Large intestine (tissue), 3 donors: Measurements from ENCODE around the gene PCSK4. TPM values are rescaled to one million over a fixed set of nuclear protein-coding genes. Genes with fewer than 3 reads are reported as not detected.

Source experiments
- DNase-seq, 2 donors: peaks; one replicate each; pipeline versions ENCODE4 v3.0.0 to v3.0.0-alpha.2; 2013
- H3K27ac ChIP-seq: one replicate; pipeline ENCODE4 v1.5.1; 2013; ENCODE audit warnings: low read length
- H3K27me3 ChIP-seq: 2 replicates; pipeline ENCODE4 v1.6.1; 2013; ENCODE audit warnings: low read length; ENCODE audit not compliant: control insufficient read depth, insufficient read depth
- H3K36me3 ChIP-seq: 2 replicates; pipeline ENCODE4 v1.6.1; 2013; ENCODE audit warnings: low read length; ENCODE audit not compliant: control insufficient read depth, insufficient read depth
- H3K4me1 ChIP-seq: one replicate; pipeline ENCODE4 v1.6.1; 2013; ENCODE audit warnings: low read length; ENCODE audit not compliant: control insufficient read depth, insufficient read depth
- H3K4me3 ChIP-seq: one replicate; pipeline ENCODE4 v1.5.1; 2013; ENCODE audit warnings: low read length
- H3K9me3 ChIP-seq: one replicate; pipeline ENCODE4 v1.6.1; 2013; ENCODE audit warnings: mild to moderate bottlenecking, low read depth, low read length, moderate library complexity; ENCODE audit not compliant: control insufficient read depth
- WGBS: methylation state at CpG from one replicate; pipeline ENCODE4 v1.1.5; 2013; ENCODE audit warnings: low lambda C conversion rate; ENCODE audit not compliant: insufficient coverage; 5-methylcytosine and 5-hydroxymethylcytosine counted together
- polyA plus RNA-seq: library from polyadenylated mRNA; unstranded; fragments of 120-200 nt; gene quantifications from one replicate; pipeline ENCODE4 v1.2.1, GENCODE V29; 2013

The PCSK4 gene
- polyA plus RNA-seq, 1 donor: 4.7 TPM

- no peak overlapping the region for H3K4me3 ChIP-seq
- peaks cover 23% of the 10 kb centered on the region for H3K4me1 ChIP-seq
- peaks cover 41% of the 10 kb centered on the region for H3K27me3 ChIP-seq
- no peak for DNase-seq
- no peak overlapping the region for H3K27ac ChIP-seq
- no CpG with 5 or more reads among the region's 31 CpGs for WGBS
- H3K9me3 ChIP-seq: peaks cover 9% of the 10 kb centered on the region
- peaks cover 23% of the 10 kb centered on the region for H3K36me3 ChIP-seq
Observed at GRCh38 chr19:1474011-1474764, 16.0 kb downstream of the PCSK4 start.

GRCh38 chr19:1473085-1473851 lies 16.9 kb downstream of the PCSK4 start:
- DNase-seq: no peak
- Histone ChIP-seq H3K9me3 (peaks cover 14% of the 10 kb centered on the region), H3K27ac (no peak overlapping the region), H3K27me3 (peaks cover 47% of the 10 kb centered on the region), H3K4me3 (no peak overlapping the region), H3K36me3 (peaks cover 23% of the 10 kb centered on the region), H3K4me1 (peaks cover 26% of the 10 kb centered on the region)
- no CpG with 5 or more reads among the region's 20 CpGs for WGBS

GRCh38 chr19:1472231-1473084 lies 17.7 kb downstream of the PCSK4 start:
- peaks cover 55% of the 10 kb centered on the region for H3K27me3 ChIP-seq
- H3K4me3 ChIP-seq: no peak overlapping the region
- no CpG with 5 or more reads among the region's 44 CpGs for WGBS
- peaks cover 22% of the 10 kb centered on the region for H3K36me3 ChIP-seq
- no peak for DNase-seq
- H3K4me1 ChIP-seq: peaks cover 27% of the 10 kb centered on the region
- peaks cover 16% of the 10 kb centered on the region for H3K9me3 ChIP-seq
- H3K27ac ChIP-seq: no peak overlapping the region

GRCh38 chr19:1471515-1472160 lies 18.5 kb downstream of the PCSK4 start:
- Histone ChIP-seq H3K4me3 (no peak overlapping the region), H3K4me1 (peaks cover 27% of the 10 kb centered on the region), H3K9me3 (peaks cover 19% of the 10 kb centered on the region), H3K27ac (no peak overlapping the region), H3K27me3 (peaks cover 62% of the 10 kb centered on the region), H3K36me3 (peaks cover 18% of the 10 kb centered on the region)
- DNase-seq: no peak
- no CpG with 5 or more reads among the region's 24 CpGs for whole genome bisulfite sequencing

GRCh38 chr19:1471010-1471514 lies 19.1 kb downstream of the PCSK4 start:
- H3K27ac ChIP-seq: no peak overlapping the region
- WGBS: no CpG with 5 or more reads among the region's 28 CpGs
- H3K9me3 ChIP-seq: peaks cover 24% of the 10 kb centered on the region
- H3K27me3 ChIP-seq: peaks cover 68% of the 10 kb centered on the region
- peaks cover 27% of the 10 kb centered on the region for H3K4me1 ChIP-seq
- H3K36me3 ChIP-seq: peaks cover 15% of the 10 kb centered on the region
- DNase-seq: no peak
- no peak overlapping the region for H3K4me3 ChIP-seq

GRCh38 chr19:1470305-1471009 lies 19.7 kb downstream of the PCSK4 start:
- Histone ChIP-seq H3K27me3 (peaks cover 74% of the 10 kb centered on the region), H3K4me1 (peaks cover 27% of the 10 kb centered on the region), H3K27ac (no peak overlapping the region), H3K4me3 (no peak overlapping the region), H3K36me3 (peaks cover 10% of the 10 kb centered on the region), H3K9me3 (peaks cover 26% of the 10 kb centered on the region)
- peak in 1 of 2 donors; percentile 48 for DNase-seq
- WGBS: no CpG with 5 or more reads among the region's 67 CpGs

GRCh38 chr19:1470055-1470304 lies 20.2 kb downstream of the PCSK4 start:
- DNase-seq: no peak
- Histone ChIP-seq H3K36me3 (peaks cover 7% of the 10 kb centered on the region), H3K27ac (no peak overlapping the region), H3K4me3 (no peak overlapping the region), H3K9me3 (peaks cover 28% of the 10 kb centered on the region), H3K27me3 (peaks cover 78% of the 10 kb centered on the region), H3K4me1 (peaks cover 27% of the 10 kb centered on the region)
- WGBS: no CpG with 5 or more reads among the region's 22 CpGs

GRCh38 chr19:1469255-1470054 lies 20.7 kb downstream of the PCSK4 start:
- peak in 1 of 2 donors; percentile 41 for DNase-seq
- no peak overlapping the region for H3K27ac ChIP-seq
- H3K4me1 ChIP-seq: peaks cover 27% of the 10 kb centered on the region
- peaks cover 83% of the 10 kb centered on the region for H3K27me3 ChIP-seq
- H3K4me3 ChIP-seq: no peak overlapping the region
- peaks cover 28% of the 10 kb centered on the region for H3K9me3 ChIP-seq
- WGBS: no CpG with 5 or more reads among the region's 117 CpGs
- peaks cover 2% of the 10 kb centered on the region for H3K36me3 ChIP-seq

- no peak overlapping the region for H3K4me3 ChIP-seq
- no peaks in the 10 kb centered on the region for H3K36me3 ChIP-seq
- no CpG with 5 or more reads among the region's 47 CpGs for WGBS
- peak in 1 of 2 donors; percentile 30 for DNase-seq
- H3K27me3 ChIP-seq: peaks cover 85% of the 10 kb centered on the region
- H3K27ac ChIP-seq: no peak overlapping the region
- H3K4me1 ChIP-seq: peaks cover 27% of the 10 kb centered on the region
- peaks cover 28% of the 10 kb centered on the region for H3K9me3 ChIP-seq
Observed at GRCh38 chr19:1468821-1469254, 21.3 kb downstream of the PCSK4 start.
